GM18867 (cell line): ENCODE measurements around the gene REXO1.
A peak's percentile ranks its signal among the peaks of the same experiment; 100 is the strongest.

Source experiments
- ATAC-seq: cut with Tn5 transposase; IDR thresholded peaks from one replicate; pipeline ENCODE4 v1.9.1; 2021; ENCODE audit warnings: mild to moderate bottlenecking, moderate library complexity; ENCODE audit not compliant: unreplicated experiment

Gene REXO1

DNA sequence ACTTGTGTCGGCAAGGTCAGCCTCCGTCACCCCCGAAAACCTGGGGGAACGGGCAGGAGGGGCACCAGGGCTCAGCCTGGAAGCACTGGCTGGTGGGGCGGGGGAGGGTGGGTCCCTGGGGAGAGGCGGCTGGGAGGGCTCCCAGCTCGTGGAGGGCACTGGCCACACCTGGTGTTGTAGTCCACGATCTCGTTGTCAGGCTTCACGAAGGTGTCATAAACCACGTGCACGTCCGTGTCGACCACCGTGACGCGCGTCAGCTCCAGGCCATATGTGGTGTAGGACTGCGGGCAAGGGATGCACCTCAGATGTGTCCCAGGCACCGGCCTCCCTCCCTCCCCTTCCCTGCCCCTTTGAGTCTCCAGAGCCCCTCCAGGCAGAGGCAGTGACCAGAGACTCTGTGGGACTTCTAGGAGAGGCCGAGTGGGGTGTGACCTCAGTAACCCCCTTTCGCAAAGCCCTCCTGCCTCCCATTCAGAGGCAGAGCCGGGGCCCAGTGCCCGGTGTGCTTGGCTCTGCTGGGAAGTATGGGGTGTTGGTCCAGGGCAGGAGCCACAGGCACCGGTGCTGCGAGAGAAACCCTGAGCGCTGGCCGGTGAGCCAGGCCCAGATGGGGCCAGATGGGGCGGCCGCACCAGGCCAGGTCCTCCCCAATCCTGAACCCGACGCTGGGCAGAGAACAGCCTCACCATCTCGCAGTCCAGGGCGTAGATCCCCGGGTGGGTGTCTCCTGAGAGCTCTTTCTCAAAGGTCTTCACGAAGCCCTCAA, 31.6 kb downstream of the REXO1 start:
- no peak for ATAC-seq

- no peak for ATAC-seq
Observed at GRCh38 chr19:1815605-1816529, 32.4 kb downstream of the REXO1 start.

DNA sequence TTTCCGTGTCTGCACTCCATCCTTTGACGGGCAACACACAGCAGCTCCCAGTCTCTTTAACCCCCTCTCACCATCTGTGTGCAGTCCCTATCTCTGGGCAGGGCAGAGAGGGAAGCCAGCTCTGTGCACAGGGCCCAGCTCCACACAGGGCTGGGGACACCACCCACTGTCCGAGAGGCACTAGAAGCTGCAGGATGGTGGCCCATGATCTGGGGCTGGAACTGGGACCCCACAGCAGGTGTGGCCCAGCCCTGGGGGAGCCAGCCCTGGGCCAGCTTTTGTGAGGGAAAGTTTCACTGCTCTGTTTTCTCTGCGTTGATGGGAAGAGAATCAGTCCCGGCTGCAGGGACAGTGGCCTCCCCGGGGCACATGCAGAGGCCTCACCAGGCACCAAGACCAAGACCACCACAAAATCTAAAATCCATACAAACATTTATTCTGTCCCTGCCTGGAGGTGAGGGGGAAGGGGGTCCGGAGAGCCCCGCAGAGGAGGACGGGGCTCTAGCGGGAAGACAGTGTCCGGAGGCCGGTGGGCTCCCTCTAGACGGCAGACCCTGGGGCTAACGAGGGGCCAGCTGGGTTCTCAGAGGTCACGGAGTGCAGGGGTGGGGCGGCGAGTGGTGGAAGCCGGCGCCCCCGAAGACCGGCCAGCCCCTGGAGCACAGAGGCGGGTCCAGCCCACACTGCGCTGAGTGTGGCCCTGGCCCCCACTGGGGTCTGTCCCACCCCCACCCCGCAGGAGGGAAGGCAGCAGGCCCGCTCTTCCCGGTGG, 33.3 kb downstream of the REXO1 start:
- no peak for ATAC-seq

DNA sequence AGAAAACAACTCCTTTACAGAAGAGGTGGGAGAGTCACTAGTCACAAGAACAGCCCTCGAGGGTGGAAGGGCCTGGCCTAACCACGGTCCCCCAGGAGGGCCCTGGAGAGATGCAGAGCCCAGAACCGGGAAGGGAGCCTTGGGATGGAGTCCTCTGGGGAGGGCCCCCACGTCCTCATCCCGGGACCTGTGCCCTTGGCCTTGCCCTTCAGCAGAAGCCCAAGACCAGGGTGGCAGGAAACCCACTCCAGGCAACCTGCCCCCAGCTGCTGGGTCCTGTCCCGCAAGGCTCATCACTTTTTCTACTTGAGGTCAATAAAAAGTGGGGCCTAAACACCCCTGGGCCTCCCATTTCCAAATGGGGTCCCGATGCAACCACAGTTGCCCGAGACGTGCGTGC, 33.9 kb downstream of the REXO1 start:
- ATAC-seq = no peak

- ATAC-seq = no peak
Observed at GRCh38 chr19:1813192-1814182, 34.8 kb downstream of the REXO1 start.

- ATAC-seq = peak; percentile 78
Observed at GRCh38 chr19:1812426-1813191, 35.7 kb downstream of the REXO1 start.

GRCh38 chr19:1811942-1812425, 36.3 kb downstream of the REXO1 start, which contains the start of gene ATP8B3:
Gene ATP8B3, minus strand, starts transcription at chr19:1812276. Its CDS starts 540 bp downstream, at chr19:1811736.
- ATAC-seq = no peak

DNA sequence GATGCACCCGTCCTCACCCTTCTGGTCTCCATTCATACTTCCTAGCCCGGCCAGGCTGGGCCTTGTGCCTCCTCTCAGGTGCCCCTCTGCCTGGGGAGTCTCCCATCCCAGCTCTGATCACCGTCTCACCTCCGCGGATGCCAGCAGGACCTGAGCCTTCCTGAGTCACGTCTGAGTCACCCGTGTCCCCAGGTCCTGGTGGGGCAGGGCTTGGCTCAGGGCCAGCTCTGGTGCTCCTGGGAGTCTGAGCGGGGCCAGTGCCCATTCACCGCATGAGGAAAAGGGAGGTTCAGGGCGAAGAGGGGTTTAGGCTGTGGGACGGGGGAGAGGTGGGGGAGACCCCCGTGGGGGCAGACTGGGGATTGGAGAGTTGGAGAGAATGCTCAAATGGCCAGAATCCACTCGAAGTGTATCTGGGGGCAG, 36.8 kb downstream of the REXO1 start:
- no peak for ATAC-seq

- no peak for ATAC-seq
Observed at GRCh38 chr19:1810439-1811160, 37.7 kb downstream of the REXO1 start.

- ATAC-seq = no peak
Observed at GRCh38 chr19:1809678-1810077, 38.6 kb downstream of the REXO1 start.

- no peak for ATAC-seq
Observed at GRCh38 chr19:1808395-1808731, 39.9 kb downstream of the REXO1 start.

- ATAC-seq = no peak
Observed at GRCh38 chr19:1807695-1808394, 40.4 kb downstream of the REXO1 start.

DNA sequence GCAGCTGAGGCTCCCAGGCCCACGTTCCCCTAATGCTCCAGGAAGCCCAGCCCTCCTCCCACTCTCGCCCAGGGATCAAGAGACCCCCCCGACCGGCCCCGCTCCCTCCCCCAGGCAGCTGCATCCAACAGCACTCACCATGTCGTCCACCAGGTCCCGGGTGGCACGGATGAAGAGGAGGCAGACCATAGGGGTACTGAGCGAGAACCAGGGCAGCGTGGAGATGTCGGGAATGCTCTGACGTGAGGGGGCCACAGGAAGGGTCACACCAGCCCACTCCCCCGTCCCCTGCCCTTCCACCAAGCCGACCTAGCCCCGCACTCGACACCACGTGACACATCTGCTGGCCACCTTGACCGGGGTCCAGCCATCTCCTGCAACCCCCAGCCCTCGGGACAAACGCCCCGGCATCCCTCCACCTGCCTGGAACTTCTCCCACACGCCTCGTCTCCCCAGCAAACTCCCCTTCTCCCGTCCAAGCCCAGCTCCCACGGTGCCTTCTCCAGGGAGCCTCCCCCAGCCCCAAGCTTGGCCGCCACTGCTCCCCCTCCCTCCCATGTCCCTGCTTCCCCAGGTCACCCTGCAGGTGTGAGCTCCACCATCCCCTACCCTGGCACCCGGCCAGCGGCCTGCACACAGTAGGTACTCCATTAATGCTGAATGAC, 41.1 kb downstream of the REXO1 start:
- no peak for ATAC-seq

DNA sequence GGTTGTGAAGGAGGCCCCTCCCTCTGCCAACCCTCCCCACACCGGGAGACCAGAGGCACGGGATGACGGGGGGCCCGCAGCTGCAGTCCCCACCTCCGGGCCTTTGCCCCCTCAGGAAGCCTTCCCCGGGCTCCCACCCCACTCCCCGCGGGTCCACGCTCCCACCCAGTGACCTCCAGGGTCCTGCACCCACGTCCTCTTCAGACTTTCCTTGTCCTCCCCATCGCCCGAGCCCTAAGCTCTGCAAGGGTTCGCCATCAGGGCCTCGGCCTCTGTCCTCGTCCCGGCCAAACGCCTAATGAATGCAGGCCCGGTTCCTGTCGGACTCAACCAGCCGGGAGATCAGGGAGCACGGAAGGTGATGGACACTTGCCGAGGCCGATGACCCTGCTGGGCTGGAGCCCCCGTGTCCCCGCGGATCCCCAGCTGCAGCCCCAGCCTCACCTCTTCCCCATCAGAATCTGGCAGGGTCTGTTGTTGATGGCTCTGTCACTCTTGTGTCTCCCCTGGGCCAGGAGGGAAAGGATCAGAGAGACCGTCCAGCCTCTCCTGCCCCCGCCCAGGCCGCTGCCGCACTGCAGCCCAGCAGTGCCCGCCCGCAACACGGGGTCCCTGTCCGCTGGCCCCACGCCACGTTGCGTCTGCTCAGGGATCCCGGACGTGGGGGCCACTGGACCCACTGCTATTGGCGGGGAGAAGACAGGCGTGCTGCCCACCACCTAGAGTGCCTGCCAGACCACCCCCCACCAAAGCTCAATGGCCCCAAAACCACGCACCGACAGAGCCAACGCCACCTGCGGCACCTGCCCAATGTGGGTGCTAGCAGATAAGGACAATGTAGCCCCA, 41.9 kb downstream of the REXO1 start:
- ATAC-seq = no peak

DNA sequence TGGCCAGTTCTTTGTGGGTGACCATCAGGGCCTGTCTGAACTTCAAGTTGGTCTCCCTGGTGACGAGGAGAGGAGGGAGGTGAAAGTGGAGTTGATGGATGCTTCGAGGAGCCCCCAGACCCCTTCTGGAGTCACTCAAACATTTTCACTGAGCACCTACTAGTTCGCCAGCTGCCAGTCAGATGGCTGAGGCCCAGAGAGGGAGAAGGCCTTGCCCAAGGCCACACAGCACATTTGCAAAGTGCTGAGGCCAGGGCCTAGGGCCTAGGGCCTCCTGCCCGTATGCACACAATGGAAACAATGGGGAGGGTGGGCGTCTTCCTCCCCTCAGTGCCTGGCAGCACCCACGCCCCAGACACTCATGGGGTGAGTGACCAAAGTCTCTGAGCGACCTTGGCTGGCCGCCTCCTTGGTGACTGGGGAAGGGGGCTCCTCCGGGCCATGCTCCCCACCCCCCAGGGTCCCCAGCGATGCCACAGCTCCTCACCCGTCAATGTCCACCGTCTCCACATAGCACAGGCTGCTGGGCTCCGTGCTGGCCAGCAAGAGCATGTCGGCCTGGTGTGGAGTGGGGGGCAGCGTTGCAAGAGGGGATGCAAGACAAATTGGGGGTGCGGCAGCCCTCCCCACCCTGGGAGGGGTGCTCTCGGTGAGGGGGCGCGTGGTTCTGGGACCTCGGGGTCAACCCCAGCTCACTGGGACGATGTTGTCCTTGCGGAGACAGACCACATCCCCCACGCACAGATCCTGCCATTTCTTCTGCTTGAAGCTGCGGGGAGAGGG, 42.7 kb downstream of the REXO1 start:
- no peak for ATAC-seq

DNA sequence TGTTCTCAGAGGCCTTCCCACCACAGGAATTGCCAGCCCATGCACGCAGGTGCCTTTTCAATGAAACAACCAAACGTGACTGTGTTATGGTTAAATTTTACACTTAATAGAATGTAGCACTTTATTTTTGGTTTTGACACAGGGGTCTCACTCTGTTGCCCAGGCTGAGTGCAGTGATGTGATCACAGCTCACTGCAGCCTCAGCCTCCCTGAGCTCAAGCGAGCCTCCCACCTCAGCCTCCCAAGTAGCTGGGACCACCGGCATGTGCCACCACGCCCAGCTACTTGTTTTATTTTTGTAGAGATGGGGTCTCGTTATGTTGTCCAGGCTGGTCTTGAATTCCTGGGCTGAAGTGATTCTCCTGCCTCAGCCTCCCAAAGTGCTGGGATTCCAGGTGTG, 43.4 kb downstream of the REXO1 start:
- no peak for ATAC-seq
